Liver (tissue), 9 donors: Measurements from ENCODE around the gene LAMP2. TPM values are rescaled to one million over a fixed set of nuclear protein-coding genes. Genes with fewer than 3 reads are reported as not detected.

Experiments
- DNase-seq: peaks from one replicate; pipeline ENCODE4 v3.0.0-alpha.2; 2017; ENCODE audit warnings: low spot score
- H3K27ac ChIP-seq, 2 donors: one replicate each; pipeline ENCODE4 v1.7.0; 2013; ENCODE audit warnings: inconsistent platforms in 2 of 2, low read length in 2 of 2, control low read depth in 1 of 2, low read depth in 1 of 2, mild to moderate bottlenecking in 1 of 2
- H3K27me3 ChIP-seq, 4 donors: one replicate each; pipeline versions ENCODE4 v1.6.1 to v1.7.0; 2013; ENCODE audit warnings: low read length in 3 of 4, inconsistent platforms in 1 of 4, mild to moderate bottlenecking in 1 of 4, moderate library complexity in 1 of 4; ENCODE audit not compliant: control insufficient read depth in 4 of 4, insufficient read depth in 4 of 4
- H3K36me3 ChIP-seq, 4 donors: one replicate each; pipeline versions ENCODE4 v1.6.1 to v1.7.0; 2013; ENCODE audit warnings: low read length in 3 of 4, mild to moderate bottlenecking in 3 of 4, low read depth in 1 of 4, moderate library complexity in 1 of 4; ENCODE audit not compliant: control insufficient read depth in 4 of 4, insufficient read depth in 3 of 4
- H3K4me1 ChIP-seq, 4 donors: one replicate each; pipeline versions ENCODE4 v1.6.1 to v1.7.0; 2013; ENCODE audit warnings: low read length in 3 of 4, mild to moderate bottlenecking in 3 of 4, moderate library complexity in 1 of 4; ENCODE audit not compliant: control insufficient read depth in 4 of 4, insufficient read depth in 4 of 4
- H3K4me3 ChIP-seq, 3 donors: one replicate each; pipeline versions ENCODE4 v1.6.1 to v1.7.0; 2013; ENCODE audit warnings: low read length in 3 of 3, control low read depth in 1 of 3, low read depth in 1 of 3, mild to moderate bottlenecking in 1 of 3
- H3K9ac ChIP-seq, 2 donors: one replicate each; pipeline ENCODE4 v1.7.0; 2013; ENCODE audit warnings: low read length in 2 of 2, mild to moderate bottlenecking in 2 of 2, moderate library complexity in 2 of 2, control low read depth in 1 of 2, low read depth in 1 of 2
- H3K9me3 ChIP-seq, 4 donors: one replicate each; pipeline versions ENCODE4 v1.6.1 to v1.7.0; 2013; ENCODE audit warnings: low read length in 3 of 4; ENCODE audit not compliant: control insufficient read depth in 4 of 4
- EGR1 ChIP-seq, 2 donors: IDR thresholded peaks; 2 replicates each; pipeline ENCODE4 v1.6.1; 2016 to 2018; ENCODE audit warnings: antibody characterized with exemption in 2 of 2, low read depth in 2 of 2
- FOXA1 ChIP-seq: IDR thresholded peaks from 2 replicates; pipeline ENCODE4 v1.6.1; 2016; ENCODE audit warnings: antibody characterized with exemption
- FOXA2 ChIP-seq: IDR thresholded peaks from 2 replicates; pipeline ENCODE4 v1.6.1; 2016; ENCODE audit warnings: antibody characterized with exemption
- GABPA ChIP-seq, 2 donors: IDR thresholded peaks in 1 of 2; conservative IDR thresholded peaks in 1 of 2; 2 replicates each; pipeline ENCODE4 v1.6.1; 2016; ENCODE audit warnings: antibody characterized with exemption in 2 of 2, mild to moderate bottlenecking in 1 of 2, moderate library complexity in 1 of 2
- HNF4A ChIP-seq, 2 donors: conservative IDR thresholded peaks; 2 replicates each; pipeline ENCODE4 v1.6.1; 2016; ENCODE audit warnings: antibody characterized with exemption in 2 of 2, mild to moderate bottlenecking in 2 of 2
- JUND ChIP-seq, 2 donors: IDR thresholded peaks; 2 replicates each; pipeline ENCODE4 v1.6.1; 2016; ENCODE audit warnings: antibody characterized with exemption in 2 of 2
- NR2F2 ChIP-seq: IDR thresholded peaks from 2 replicates; pipeline ENCODE4 v1.6.1; 2016; ENCODE audit warnings: antibody characterized with exemption
- RAD21 ChIP-seq, 2 donors: IDR thresholded peaks; 2 replicates each; pipeline ENCODE4 v1.6.1; 2016; ENCODE audit warnings: antibody characterized with exemption in 2 of 2, mild to moderate bottlenecking in 2 of 2
- RXRA ChIP-seq, 2 donors: IDR thresholded peaks; 2 replicates each; pipeline ENCODE4 v1.6.1; 2017 to 2018; ENCODE audit warnings: antibody characterized with exemption in 2 of 2, mild to moderate bottlenecking in 1 of 2
- SP1 ChIP-seq: IDR thresholded peaks from 2 replicates; pipeline ENCODE4 v1.6.1; 2018; ENCODE audit warnings: antibody characterized with exemption, mild to moderate bottlenecking
- TAF1 ChIP-seq: conservative IDR thresholded peaks from 2 replicates; pipeline ENCODE4 v1.6.1; 2016; ENCODE audit warnings: antibody characterized with exemption, mild to moderate bottlenecking
- YY1 ChIP-seq: IDR thresholded peaks from 2 replicates; pipeline ENCODE4 v1.6.1; 2016; ENCODE audit warnings: antibody characterized with exemption, mild to moderate bottlenecking
- ZBTB33 ChIP-seq: IDR thresholded peaks from 2 replicates; pipeline ENCODE4 v1.6.1; 2016; ENCODE audit warnings: antibody characterized with exemption
- WGBS: extraction: QIAGEN DNeasy Blood & Tissue Kit; methylation state at CpG from one replicate; pipeline ENCODE4 v1.1.7; 2013; 5-methylcytosine and 5-hydroxymethylcytosine counted together
- polyA plus RNA-seq, 2 donors: library from polyadenylated mRNA; stranded (reverse) in 1 of 2; unstranded in 1 of 2; fragments of 200-250 nt in 1 of 2; fragments of >200 nt in 1 of 2; fragmentation: Nextera tagmentation in 1 of 2; extraction: Ambion mirVana in 1 of 2; gene quantifications; one replicate each; pipeline versions ENCODE4 v1.2.1 to v1.2.3, GENCODE V29; 2013 to 2015
- total RNA-seq, 2 donors: library from RNA; depleted of rRNA; stranded (reverse); fragments of >200 nt; gene quantifications; one replicate each; pipeline ENCODE4 v1.2.3, GENCODE V29; 2014
- donor health status: healthy.
- donor health status: healthy.
- donor health status: healthy.
- donor health status: healthy.
- donor health status: healthy.

LAMP2 gene
- total and polyA plus RNA-seq, 4 donors: 80.0 to 140 (median 119) TPM

- peak overlapping the region; percentile 69 to 75 for H3K27ac ChIP-seq
- no peaks in the 10 kb centered on the region for H3K9me3 ChIP-seq
- no peak for TF ChIP-seq RAD21 (IDR thresholded peaks at IDR 0.05)
- peak; percentile 68 to 75 for TF ChIP-seq RXRA (IDR thresholded peaks at IDR 0.05)
- TF ChIP-seq ZBTB33: no peak
- no peak for TF ChIP-seq NR2F2
- TF ChIP-seq YY1: peak; percentile 10
- TF ChIP-seq HNF4A (conservative IDR thresholded peaks at IDR 0.05): peak in 1 of 2 donors; percentile 9
- peak in 1 of 2 donors; percentile 16 for TF ChIP-seq JUND (IDR thresholded peaks at IDR 0.05)
- TF ChIP-seq SP1: peak; percentile 87
- no peaks in the 10 kb centered on the region for H3K27me3 ChIP-seq
- H3K4me1 ChIP-seq: peaks cover 0 to 22% (median 17%) of the 10 kb centered on the region in 4 donors
- no peak for DNase-seq
- no peak overlapping the region for H3K4me3 ChIP-seq
- no peaks in the 10 kb centered on the region for H3K36me3 ChIP-seq
- no peak overlapping the region for H3K9ac ChIP-seq
- 34% methylated on average over 2 of the region's 2 CpGs for WGBS
Measured at GRCh38 chrX:120512627-120513026, 43.5 kb upstream of the LAMP2 start.

- Histone ChIP-seq H3K27ac (peak overlapping the region in 1 of 2 donors; percentile 75), H3K27me3 (no peaks in the 10 kb centered on the region), H3K4me1 (peaks cover 0 to 22% (median 17%) of the 10 kb centered on the region in 4 donors), H3K9ac (peak overlapping the region in 1 of 2 donors; percentile 13), H3K36me3 (no peaks in the 10 kb centered on the region), H3K9me3 (no peaks in the 10 kb centered on the region), H3K4me3 (no peak overlapping the region)
- WGBS: 45% methylated on average over 3 of the region's 3 CpGs
- DNase-seq: no peak
- TF ChIP-seq RXRA (IDR thresholded peaks at IDR 0.05) (no peak), FOXA2 (no peak), JUND (IDR thresholded peaks at IDR 0.05) (no peak), YY1 (no peak), GABPA (IDR thresholded peaks at IDR 0.05 in 1 of 2, conservative IDR thresholded peaks at IDR 0.05 in 1 of 2) (no peak), EGR1 (IDR thresholded peaks at IDR 0.05; ENCODE audit: low read depth in 2 of 2) (no peak), NR2F2 (no peak), TAF1 (no peak), HNF4A (conservative IDR thresholded peaks at IDR 0.05) (no peak), FOXA1 (no peak)
Measured at GRCh38 chrX:120512222-120512621, 43.1 kb upstream of the LAMP2 start.

- DNase-seq: no peak
- 87% methylated on average over 1 of the region's 1 CpG for WGBS
- no peak for TF ChIP-seq ZBTB33
Measured at GRCh38 chrX:120504569-120504968, 35.5 kb upstream of the LAMP2 start.

More at GRCh38 chrX:120504569-120504968, 35.5 kb upstream of the LAMP2 start:
- Histone ChIP-seq H3K36me3 (no peaks in the 10 kb centered on the region), H3K4me3 (no peak overlapping the region), H3K9ac (no peak overlapping the region), H3K27me3 (no peaks in the 10 kb centered on the region), H3K27ac (no peak overlapping the region), H3K4me1 (no peaks in the 10 kb centered on the region), H3K9me3 (no peaks in the 10 kb centered on the region)
